HG03095 (cell line): ENCODE results near the gene MAN2B2.

Experiments
- ATAC-seq: cut with Tn5 transposase; IDR thresholded peaks from one replicate; pipeline ENCODE4 v1.9.1; 2021; ENCODE audit warnings: moderate library complexity; ENCODE audit not compliant: unreplicated experiment

The MAN2B2 gene

GRCh38 chr4:6546091-6546490 is 28.9 kb upstream of the MAN2B2 start:
- ATAC-seq = no peak

- ATAC-seq = no peak
Observed at GRCh38 chr4:6546681-6547447, 28.1 kb upstream of the MAN2B2 start.

GRCh38 chr4:6548201-6548881 is 26.6 kb upstream of the MAN2B2 start:
- no peak for ATAC-seq

- no peak for ATAC-seq
Observed at GRCh38 chr4:6548882-6549230, 26.1 kb upstream of the MAN2B2 start.

GRCh38 chr4:6549445-6549844 is 25.5 kb upstream of the MAN2B2 start:
- no peak for ATAC-seq

- no peak for ATAC-seq
Observed at GRCh38 chr4:6549890-6550620, 24.9 kb upstream of the MAN2B2 start.

GRCh38 chr4:6550821-6551220 is 24.2 kb upstream of the MAN2B2 start:
- ATAC-seq = no peak

- no peak for ATAC-seq
Observed at GRCh38 chr4:6551660-6552059, 23.3 kb upstream of the MAN2B2 start.

- ATAC-seq = no peak
Observed at GRCh38 chr4:6555519-6555918, 19.5 kb upstream of the MAN2B2 start.

GRCh38 chr4:6556263-6556662 is 18.7 kb upstream of the MAN2B2 start:
- no peak for ATAC-seq

GRCh38 chr4:6557185-6557584 is 17.8 kb upstream of the MAN2B2 start:
- ATAC-seq = no peak

GRCh38 chr4:6557856-6558255 is 17.1 kb upstream of the MAN2B2 start:
- ATAC-seq = no peak

GRCh38 chr4:6560416-6561172 is 14.4 kb upstream of the MAN2B2 start:
- ATAC-seq = no peak

GRCh38 chr4:6561173-6561516 is 13.8 kb upstream of the MAN2B2 start:
- ATAC-seq = no peak

GRCh38 chr4:6561706-6562371 is 13.2 kb upstream of the MAN2B2 start:
- ATAC-seq = no peak

GRCh38 chr4:6562931-6563901 is 11.8 kb upstream of the MAN2B2 start:
- ATAC-seq = no peak

GRCh38 chr4:6563935-6564645 is 10.9 kb upstream of the MAN2B2 start:
- ATAC-seq = no peak

GRCh38 chr4:6565691-6566390 is 9.1 kb upstream of the MAN2B2 start:
- no peak for ATAC-seq
